Hematopoietic multipotent progenitor cell treated with erythropoietin and hydrocortisone succinate and interleukin-3 and kit ligand, for 4 days (in vitro differentiated cells): ENCODE measurements around the gene PAN3.

Experiments
- DNase-seq: peaks from one replicate; pipeline ENCODE4 v3.0.0-alpha.2; 2015

Gene PAN3

DNA sequence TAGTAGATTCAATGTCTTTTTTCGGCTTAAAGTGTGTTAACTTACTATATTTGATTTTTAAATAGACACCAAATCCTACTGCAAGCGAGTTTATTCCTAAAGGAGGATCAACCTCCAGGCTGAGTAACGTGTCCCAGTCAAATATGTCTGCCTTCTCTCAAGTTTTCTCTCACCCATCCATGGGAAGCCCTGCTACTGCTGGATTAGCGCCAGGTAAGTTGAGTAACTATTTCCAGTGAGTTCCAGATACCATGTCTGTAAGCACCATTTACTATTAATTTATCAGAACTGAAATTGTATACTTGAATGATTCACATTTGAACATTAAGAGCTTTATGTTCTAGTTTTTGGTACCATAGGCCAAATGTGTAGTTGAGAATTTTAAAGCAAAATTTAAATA, 81.8 kb downstream of the PAN3 start:
- DNase-seq, result no peak

- no peak for DNase-seq
Measured at GRCh38 chr13:28229522-28230411, 91.4 kb downstream of the PAN3 start.

DNA sequence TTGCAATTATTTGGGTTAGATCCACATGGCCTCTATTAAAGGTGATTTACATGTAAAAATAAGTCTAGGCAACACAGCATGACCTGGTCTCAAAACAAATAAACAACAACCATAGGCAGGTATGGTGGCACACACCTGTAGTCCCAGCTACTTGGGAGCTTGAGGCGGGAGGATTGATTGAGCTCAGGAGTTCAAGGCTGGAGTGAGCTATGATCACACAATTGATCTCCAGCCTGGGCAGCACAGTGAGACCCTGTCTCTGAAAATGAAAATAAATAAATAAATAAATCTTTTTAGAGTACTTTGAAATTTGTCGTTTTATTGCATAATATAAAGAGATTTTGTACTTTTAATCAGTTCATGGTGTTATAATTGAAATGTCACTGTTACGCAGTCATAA, 93.3 kb downstream of the PAN3 start:
- no peak for DNase-seq

DNA sequence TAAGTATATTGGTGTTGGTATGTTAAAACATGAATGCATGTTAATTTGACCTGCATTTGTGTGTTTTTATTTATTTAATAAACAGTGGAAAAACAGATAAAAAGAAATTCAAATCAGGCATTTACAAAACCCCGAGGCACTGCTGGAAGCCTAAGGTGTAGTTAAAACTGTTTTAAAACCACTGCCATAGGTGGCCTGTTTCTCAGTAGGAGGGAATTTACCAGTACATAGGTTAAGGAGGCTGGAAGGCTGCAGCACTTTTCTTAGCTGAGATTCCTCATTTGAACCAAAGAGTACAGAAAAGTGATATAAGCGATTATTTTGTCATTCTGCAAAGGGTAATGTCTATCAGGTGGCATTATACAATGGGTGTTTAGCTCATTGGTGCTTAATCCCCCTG, 99.6 kb downstream of the PAN3 start:
- no peak for DNase-seq

GRCh38 chr13:28239374-28239773, 101.0 kb downstream of the PAN3 start:
- no peak for DNase-seq

- peak; percentile 10 for DNase-seq
Measured at GRCh38 chr13:28245465-28245864, 107.1 kb downstream of the PAN3 start.

GRCh38 chr13:28246891-28247290, 108.5 kb downstream of the PAN3 start:
- DNase-seq, result no peak

GRCh38 chr13:28248080-28248479, 109.7 kb downstream of the PAN3 start:
- DNase-seq, result peak; percentile 20

GRCh38 chr13:28250542-28250941, 112.2 kb downstream of the PAN3 start:
- DNase-seq, result no peak

DNA sequence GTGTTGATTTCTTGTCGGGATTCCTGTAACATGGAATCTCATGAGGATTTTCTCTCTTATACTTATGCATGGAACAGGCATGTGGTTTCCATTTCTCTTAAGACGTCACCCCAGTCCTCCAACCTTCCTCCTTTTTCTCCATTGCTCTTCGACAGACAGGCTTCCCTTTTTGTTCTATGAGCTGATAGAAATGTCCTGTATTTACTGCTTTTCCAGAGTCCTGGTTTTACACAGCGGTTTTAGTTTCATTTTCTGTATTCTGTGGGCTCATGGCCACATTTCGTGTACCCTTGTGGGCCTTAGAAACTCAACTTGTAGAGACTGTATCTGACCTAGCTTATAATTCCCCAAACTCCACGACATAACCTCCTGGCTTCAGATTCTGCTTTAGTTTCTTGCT, 113.1 kb downstream of the PAN3 start:
- peak; percentile 35 for DNase-seq

DNA sequence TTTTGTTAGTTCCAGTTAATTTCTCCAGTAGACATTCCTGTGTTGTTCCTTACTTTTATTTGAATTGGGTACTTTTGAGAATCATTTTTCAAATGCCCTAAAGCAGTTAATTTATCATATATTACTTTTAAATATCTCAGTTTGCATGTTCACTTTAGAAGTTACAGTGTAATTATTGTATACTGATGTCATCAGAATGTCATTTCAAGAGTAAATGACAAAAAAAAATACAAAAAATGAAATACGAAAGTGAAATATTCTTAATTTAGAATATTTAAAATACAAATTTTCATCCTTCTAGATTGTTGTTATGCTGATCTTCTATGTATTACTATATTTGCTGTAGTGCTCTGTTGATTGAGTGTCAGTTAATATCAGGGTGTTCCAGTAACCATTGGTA, 114.2 kb downstream of the PAN3 start:
- DNase-seq, result no peak

DNA sequence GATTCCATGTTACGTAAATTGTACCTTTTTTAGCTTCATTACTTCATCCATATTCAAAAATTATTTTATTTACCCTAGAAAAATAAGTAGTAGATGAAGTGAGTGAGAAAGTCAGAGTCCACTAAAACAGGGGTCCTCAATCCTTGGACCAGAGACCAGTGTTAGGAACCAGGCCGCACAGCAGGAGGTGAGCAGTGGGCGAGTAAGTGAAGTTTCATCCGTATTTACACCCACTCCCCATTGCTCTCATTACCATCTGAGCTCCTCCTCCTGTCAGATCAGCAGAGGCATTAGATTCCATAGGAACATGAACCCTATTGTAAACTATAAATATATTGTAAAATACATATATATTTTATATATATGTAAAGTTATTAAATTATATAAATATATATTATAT, 119.0 kb downstream of the PAN3 start:
- no peak for DNase-seq

DNA sequence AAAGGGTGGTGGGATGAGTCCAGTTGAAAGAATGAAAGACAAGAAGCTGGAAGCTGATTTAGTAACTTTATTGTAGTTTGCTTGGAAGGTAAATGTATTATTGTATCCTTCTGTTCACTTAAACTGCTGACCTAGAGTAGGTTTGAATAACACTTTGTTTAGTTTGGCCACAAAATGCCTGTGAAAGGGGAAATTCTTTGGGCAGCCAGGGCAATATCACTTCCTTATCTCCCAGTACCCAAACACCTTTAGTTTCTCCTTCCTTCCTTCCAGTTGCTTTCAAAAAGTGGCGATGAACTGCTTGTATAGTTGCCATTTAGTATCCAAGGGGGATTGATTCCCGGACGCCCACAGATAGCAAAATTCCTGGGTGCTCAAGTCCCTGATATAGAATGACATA, 120.1 kb downstream of the PAN3 start:
- peak; percentile 47 for DNase-seq

DNA sequence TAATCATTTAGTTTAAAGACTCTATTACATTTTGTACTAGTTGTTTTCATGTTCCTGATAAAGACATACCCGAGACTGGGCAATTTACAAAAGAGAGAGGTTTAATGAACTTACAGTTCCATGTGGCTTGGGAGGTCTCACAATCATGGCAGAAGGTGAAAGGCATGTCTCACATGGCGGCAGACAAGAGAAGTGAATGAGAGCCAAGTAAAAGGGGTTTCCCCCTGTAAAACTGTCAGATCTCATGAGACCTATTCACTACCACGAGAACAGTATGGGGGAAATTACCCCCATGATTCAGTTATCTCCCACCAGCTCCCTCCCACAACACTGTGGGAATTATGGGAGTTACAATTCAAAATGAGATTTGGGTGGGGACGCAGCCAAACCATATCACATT, 129.2 kb downstream of the PAN3 start:
- no peak for DNase-seq

DNA sequence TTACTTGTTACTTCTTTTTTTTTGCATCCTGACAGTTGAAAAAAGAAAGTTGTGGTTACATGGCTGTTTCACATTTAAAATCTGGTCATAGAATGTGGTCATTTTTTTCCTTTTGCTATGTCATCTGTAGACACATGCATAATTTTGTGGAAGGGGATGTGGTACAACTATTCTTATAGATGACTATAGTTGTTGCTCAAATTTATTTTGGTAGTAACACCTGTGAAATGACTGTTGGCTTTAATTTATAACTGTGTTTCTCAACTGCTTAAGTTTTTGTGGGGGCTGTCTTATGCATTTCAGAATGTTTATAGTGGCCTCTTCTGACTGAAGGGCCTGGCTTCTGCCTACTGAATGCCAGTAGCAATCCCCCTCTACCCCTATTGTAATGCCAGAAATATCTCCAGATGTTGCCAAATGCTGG, 130.5 kb downstream of the PAN3 start:
- DNase-seq, result peak; percentile 89

- no peak for DNase-seq
Measured at GRCh38 chr13:28271056-28271840, 132.9 kb downstream of the PAN3 start.

DNA sequence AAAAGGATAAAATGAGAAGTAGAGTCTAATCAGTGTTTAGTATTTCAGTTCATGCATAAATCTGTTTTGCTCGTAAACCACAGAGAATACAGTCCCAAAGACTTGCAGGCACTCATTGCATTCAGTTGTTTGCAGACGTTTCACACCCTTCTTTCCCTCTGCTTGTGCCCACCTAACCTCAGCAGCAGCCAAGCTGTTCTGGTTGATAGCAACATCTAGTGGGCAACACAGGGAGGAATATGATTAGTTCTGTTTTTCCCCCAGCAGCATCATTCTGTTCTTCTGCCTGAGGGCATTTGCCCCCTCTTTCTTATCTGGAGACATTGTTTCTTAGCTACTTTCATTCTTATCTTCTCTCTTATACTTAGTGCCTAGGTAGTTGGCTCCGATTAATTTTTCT, 135.6 kb downstream of the PAN3 start:
- DNase-seq, result peak; percentile 77

GRCh38 chr13:28282451-28282850, 144.1 kb downstream of the PAN3 start:
- DNase-seq, result peak; percentile 8

DNA sequence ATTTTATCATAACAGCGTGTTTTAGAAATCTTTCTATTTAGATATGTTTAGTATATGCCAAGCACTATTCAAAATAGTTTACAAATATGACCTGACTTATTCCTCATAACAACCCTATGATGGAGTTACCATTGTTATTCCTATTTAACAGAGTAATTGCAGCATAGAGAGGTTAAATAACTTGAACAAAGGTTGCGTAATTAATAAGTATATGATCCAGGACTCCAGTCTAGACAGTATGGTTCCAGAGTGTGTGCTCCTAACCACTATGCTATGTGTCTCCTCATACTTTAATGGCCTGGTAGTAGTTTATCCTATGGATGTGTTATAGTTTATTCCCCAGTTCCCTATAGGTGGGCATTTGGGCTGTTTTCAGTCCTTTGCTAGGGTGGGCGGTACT, 145.3 kb downstream of the PAN3 start:
- no peak for DNase-seq

DNA sequence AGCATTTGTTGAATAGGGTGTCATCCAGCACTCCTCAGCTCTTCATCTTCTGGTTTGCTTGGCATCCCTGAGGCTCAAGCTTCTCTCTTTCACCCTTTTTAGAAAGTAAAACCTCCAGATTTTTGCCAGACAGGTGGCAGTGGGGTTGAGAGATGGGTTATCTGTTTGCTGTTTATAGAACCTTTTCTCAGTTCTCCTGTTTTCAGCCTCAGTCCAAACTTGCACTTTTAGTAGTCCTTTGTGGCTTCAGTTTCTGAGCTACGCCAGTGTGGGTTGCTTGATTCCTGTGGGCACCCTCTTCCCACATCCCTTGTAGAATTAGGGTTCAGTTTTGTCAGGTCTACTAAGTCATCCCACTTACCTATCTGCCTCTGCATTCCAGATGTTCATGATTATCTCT, 147.9 kb downstream of the PAN3 start:
- no peak for DNase-seq

- no peak for DNase-seq
Measured at GRCh38 chr13:28297341-28297740, 159.0 kb downstream of the PAN3 start.

DNA sequence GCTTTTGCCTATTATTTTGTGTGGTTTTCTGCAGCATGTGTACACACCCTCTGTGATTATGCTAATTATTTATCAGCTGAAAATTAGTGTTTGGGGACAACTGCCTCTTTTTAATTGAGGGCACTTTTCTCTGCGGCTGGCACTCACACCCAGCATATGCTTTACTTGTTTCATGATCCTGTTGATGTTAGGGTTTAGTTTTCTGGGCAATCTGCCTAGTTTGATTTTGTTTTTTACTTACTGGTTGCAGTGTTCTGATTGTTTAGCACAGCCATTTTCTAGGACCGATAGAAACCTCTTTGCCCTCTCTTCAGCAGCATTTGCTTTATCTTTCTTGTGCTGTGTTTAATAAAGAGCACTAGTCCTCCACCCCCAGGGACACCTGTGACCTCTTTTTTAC, 161.6 kb downstream of the PAN3 start:
- no peak for DNase-seq

- DNase-seq, result no peak
Measured at GRCh38 chr13:28301839-28302238, 163.5 kb downstream of the PAN3 start.

DNA sequence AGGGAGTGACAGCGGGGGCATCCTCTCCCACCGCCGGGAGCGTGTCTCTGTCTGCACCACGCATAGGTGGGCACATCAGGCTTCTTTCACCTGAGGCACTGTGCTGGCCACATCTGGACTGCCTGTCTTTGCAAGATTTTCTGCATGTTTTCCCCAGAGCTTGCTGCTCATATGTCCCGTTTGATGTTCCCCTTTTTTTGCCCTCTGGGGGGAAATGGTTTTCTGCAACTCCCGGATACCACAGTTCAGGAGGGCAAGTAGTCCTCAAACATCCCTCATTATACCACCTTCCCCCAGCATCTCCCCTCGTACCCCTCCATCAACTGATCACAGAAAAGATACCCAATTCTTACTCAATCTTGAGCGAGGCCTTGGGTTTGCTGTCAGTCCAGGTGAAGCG, 168.0 kb downstream of the PAN3 start:
- DNase-seq, result peak; percentile 24
